ENCODE data around the gene ZNF629.

Gene ZNF629

GRCh38 chr16:30748634-30749445, 38.2 kb downstream of the ZNF629 start:
- DNase-seq, result no peak

GRCh38 chr16:30747799-30748633, 39.0 kb downstream of the ZNF629 start, which contains the start of gene PHKG2:
TSS of gene PHKG2 (plus strand) at chr16:30748425. CDS start at chr16:30748821, 396 bp downstream.
- DNase-seq, result peak; percentile 84

- no peak for DNase-seq
Measured at GRCh38 chr16:30747331-30747730, 39.7 kb downstream of the ZNF629 start.

DNA sequence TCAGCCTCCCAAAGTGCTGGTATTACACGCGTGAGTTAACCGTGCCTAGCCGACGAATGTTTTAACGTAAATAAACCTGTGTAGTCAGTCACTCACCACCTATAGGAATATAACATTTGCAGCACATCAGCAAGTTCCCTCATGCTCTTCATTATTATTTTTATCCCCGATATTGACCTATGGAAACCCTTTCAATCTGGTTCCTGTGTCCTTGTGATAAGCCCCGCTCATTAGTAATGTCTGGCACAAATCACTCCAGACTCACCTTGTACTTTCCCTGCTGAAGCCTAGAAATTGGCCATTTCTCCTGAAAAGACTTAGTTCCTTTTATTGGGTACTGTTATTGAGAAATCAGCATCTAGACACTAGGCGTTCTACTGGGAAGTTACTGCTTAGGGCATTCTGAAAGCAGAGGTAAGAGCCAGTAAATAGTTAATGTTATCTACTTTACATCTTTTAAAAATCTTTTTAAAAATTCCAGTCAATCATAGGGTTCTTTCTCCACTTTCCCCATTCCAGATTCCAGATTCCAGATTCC, 40.3 kb downstream of the ZNF629 start:
- no peak for DNase-seq

- DNase-seq, result no peak
Measured at GRCh38 chr16:30745082-30745481, 41.9 kb downstream of the ZNF629 start.

DNA sequence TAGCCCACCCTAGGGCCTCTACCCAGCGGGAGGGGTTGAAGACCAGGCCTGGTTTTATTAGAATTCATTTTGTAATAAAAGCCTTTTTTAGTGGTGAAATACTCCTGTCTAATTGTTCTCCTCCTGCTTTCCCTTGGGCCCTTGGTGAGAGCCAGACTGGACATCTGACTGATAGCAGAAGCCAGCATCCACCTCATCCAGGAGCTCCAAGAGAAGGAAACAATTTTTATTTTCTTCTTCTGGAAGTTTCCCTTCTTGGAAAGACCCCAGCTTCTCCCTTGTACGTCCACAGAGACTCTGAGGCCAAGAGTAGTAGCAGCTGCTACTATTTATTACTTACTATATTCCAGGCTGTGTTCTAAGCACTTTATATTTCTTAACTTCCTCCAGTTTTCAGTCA, 42.8 kb downstream of the ZNF629 start:
- DNase-seq, result no peak

DNA sequence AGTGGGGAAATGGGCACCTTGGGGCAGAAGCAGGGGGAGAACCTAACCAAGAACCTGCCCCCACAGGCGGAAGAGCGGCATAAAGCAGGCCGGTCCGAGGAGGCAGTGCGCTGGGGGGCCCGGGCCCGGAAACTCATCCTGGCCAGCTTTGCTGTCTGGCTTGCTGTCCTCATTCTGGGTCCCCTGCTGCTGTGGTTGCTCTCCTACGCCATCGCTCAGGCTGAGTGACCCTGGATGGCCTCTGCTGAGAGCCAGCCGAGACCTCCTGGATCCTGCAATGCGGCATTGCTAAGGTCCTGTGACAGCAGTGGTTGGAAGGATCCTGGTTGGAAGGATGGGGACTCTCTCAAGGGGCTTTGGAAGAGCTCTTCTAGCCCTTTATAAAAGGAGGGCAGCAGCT, 43.3 kb downstream of the ZNF629 start:
- no peak for DNase-seq

GRCh38 chr16:30741461-30741914, 45.5 kb downstream of the ZNF629 start:
- no peak for DNase-seq

GRCh38 chr16:30740364-30741251, 46.4 kb downstream of the ZNF629 start:
- peak; percentile 15 for DNase-seq

DNA sequence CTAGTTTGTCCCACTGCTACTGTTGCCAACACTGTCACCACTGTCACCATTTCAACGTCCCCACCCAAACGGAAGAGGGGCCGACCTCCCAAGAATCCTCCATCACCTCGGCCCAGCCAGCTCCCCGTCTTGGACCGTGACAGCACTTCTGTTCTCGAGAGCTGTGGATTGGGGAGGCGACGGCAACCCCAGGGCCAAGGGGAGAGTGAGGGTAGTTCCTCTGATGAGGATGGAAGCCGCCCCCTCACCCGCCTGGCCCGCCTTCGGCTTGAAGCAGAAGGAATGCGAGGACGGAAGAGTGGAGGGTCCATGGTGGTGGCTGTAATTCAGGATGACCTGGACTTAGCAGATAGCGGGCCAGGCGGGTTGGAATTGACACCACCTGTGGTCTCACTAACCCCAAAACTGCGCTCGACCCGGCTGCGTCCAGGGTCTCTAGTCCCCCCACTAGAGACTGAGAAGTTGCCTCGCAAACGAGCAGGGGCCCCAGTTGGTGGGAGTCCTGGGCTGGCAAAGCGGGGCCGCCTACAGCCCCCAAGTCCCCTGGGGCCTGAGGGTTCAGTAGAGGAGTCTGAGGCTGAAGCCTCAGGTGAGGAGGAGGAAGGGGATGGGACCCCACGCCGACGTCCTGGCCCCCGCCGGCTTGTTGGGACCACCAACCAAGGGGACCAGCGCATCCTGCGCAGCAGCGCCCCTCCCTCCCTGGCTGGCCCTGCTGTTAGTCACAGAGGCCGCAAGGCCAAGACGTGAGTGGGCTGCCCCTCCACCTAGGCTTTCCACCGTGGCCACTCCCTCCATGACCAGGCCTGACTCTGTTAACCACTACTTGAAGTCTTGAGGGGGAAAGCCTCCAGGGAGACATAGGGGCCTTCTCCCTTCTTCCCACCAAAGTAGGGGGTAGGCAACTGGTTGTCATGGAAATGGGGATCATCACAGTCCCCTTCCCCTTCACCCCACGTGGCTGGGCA, 47.7 kb downstream of the ZNF629 start:
- no peak for DNase-seq

- DNase-seq, result no peak
Measured at GRCh38 chr16:30737794-30738648, 49.0 kb downstream of the ZNF629 start.

GRCh38 chr16:30736995-30737793, 49.8 kb downstream of the ZNF629 start:
- no peak for DNase-seq

GRCh38 chr16:30731411-30731810, 55.6 kb downstream of the ZNF629 start:
- DNase-seq, result no peak

DNA sequence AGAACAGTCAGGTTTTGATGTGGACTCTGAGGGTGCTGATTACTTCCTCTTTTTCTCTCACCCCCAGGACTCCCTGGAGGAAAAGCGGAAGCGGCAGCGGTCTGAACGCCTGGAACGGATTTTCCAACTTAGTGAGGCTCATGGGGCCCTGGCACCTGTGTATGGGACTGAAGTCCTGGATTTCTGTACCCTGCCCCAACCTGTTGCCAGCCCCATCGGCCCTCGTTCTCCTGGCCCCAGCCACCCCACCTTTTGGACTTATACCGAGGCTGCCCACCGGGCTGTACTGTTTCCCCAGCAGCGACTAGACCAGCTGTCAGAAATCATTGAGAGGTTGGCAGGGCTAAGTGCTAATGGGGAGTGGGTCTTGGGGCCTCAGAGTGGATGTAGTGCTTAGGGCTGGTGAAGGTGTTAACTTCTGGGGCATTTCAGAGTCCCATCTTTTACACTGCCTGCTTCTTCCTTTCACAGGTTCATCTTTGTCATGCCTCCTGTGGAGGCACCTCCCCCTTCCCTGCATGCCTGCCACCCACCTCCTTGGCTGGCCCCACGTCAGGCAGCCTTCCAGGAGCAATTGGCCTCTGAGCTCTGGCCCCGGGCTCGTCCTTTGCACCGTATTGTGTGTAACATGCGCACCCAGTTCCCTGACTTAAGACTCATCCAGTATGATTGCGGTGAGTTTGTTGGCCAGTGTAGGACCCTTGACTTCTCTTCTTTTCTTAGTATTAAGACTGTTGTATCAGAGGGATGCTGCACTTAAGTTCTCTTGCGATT, 57.9 kb downstream of the ZNF629 start:
- no peak for DNase-seq

All from right kidney (tissue), 1 donor.